PC-9 (cell line): ENCODE data around the gene RNF169. TPM values are rescaled to one million over a fixed set of nuclear protein-coding genes. Genes with fewer than 3 reads are reported as not detected.
A peak's percentile ranks its signal among the peaks of the same experiment; 100 is the strongest.

ENCODE experiments used
- BruUV-seq: library from RNA; stranded (reverse); fragments of 400-500 nt; replicated peaks from 2 replicates; lab custom pipeline; 2021; lab: Mats Ljungman, UMichigan
- CTCF ChIA-PET: fragments of 300-600 bp; sonication (Branson Sonifier 250); formaldehyde crosslinking; loops from one replicate; lab custom pipeline; 2022; ENCODE audit warnings: antibody characterized with exemption; lab: Charles Lee
- POLR2A ChIA-PET: fragments of 300-600 bp; sonication (Branson Sonifier 250); formaldehyde crosslinking; loops from one replicate; lab custom pipeline; 2022; ENCODE audit warnings: antibody characterized with exemption; ENCODE audit not compliant: unreplicated experiment; lab: Charles Lee
- DNase-seq, 2 experiments: peaks; one replicate each; pipeline versions ENCODE4 v3.0.0 to v3.0.0-alpha.2; 2015 to 2022; ENCODE audit warnings: mixed read lengths in 1 of 2
- H2AFZ ChIP-seq: fragments of 200-600 bp; sonication (generic); 2 replicates; pipeline ENCODE4 v1.8.1; 2017; ENCODE audit warnings: antibody characterized with exemption
- H3F3A ChIP-seq: fragments of 200-600 bp; sonication (generic); 2 replicates; pipeline ENCODE4 v1.8.1; 2017; ENCODE audit warnings: antibody characterized with exemption, mild to moderate bottlenecking, low read depth; ENCODE audit not compliant: insufficient read depth
- H3K27ac ChIP-seq: fragments of 200-600 bp; sonication (generic); 2 replicates; pipeline ENCODE4 v1.6.1; 2016; ENCODE audit warnings: mixed run types
- H3K27me3 ChIP-seq: fragments of 200-600 bp; sonication (generic); 2 replicates; pipeline ENCODE4 v1.6.1; 2016; ENCODE audit warnings: low read depth, mixed run types; ENCODE audit not compliant: insufficient read depth
- H3K36me3 ChIP-seq: fragments of 200-600 bp; sonication (generic); 2 replicates; pipeline ENCODE4 v1.6.1; 2016; ENCODE audit warnings: low read depth, mixed run types
- H3K4me1 ChIP-seq: fragments of 200-600 bp; sonication (generic); replicated peaks from 2 replicates; pipeline ENCODE4 v1.6.1; 2016; ENCODE audit warnings: mixed run types; ENCODE audit not compliant: insufficient read depth
- H3K4me2 ChIP-seq: fragments of 200-600 bp; sonication (generic); 2 replicates; pipeline ENCODE4 v1.6.1; 2017; ENCODE audit warnings: mixed run types
- H3K4me3 ChIP-seq: fragments of 200-600 bp; sonication (generic); 2 replicates; pipeline ENCODE4 v1.6.1; 2016; ENCODE audit warnings: mixed run types
- H3K79me2 ChIP-seq: fragments of 200-600 bp; sonication (generic); 2 replicates; pipeline ENCODE4 v1.6.1; 2017; ENCODE audit warnings: low read depth, mixed run types
- H3K9me2 ChIP-seq: fragments of 200-600 bp; sonication (generic); 2 replicates; pipeline ENCODE4 v1.8.1; 2017; ENCODE audit warnings: mild to moderate bottlenecking; ENCODE audit not compliant: insufficient read depth
- H3K9me3 ChIP-seq: fragments of 200-600 bp; sonication (generic); 2 replicates; pipeline ENCODE4 v1.8.1; 2016; ENCODE audit warnings: low read depth; ENCODE audit not compliant: insufficient read depth
- H4K20me1 ChIP-seq: fragments of 200-600 bp; sonication (generic); 2 replicates; pipeline ENCODE4 v1.8.1; 2017; ENCODE audit not compliant: insufficient read depth
- EZH2 ChIP-seq: fragments of 200-600 bp; sonication (generic); IDR thresholded peaks from 2 replicates; pipeline ENCODE4 v1.8.0; 2017; ENCODE audit warnings: antibody characterized with exemption, low read depth
- intact Hi-C: fragments of 100-400 bp; cut with micrococcal nuclease; formaldehyde crosslinking; loops from one replicate; pipeline ENCODE4 v1.10.0; 2022; ENCODE audit not compliant: unreplicated experiment
- microRNA-seq: library from miRNA; unstranded; fragments of <30 nt; microRNA quantifications from one replicate; pipeline ENCODE4 v1.2.0, GENCODE V29; 2021; ENCODE audit warnings: borderline number of aligned reads, borderline replicate concordance
- total RNA-seq: library from RNA; stranded (reverse); gene quantifications from 2 replicates; pipeline ENCODE4 v1.2.3, GENCODE V29; 2021
- TF ChIP-seq, protein P1 (sequence below): fragments of 200-600 bp; sonication (generic); conservative IDR thresholded peaks from 2 replicates; pipeline ENCODE4 v1.6.1; 2017; ENCODE audit warnings: mixed run types, antibody characterized with exemption, mild to moderate bottlenecking, moderate library complexity

RNF169 gene
- total RNA-seq, 1 experiment from 2014 or later: 36.5 TPM

- H3K27ac ChIP-seq: no peak overlapping the region
- peaks cover 9% of the 10 kb centered on the region; the same call in 1 of the 2 replicates for H3F3A ChIP-seq
- no peak for TF ChIP-seq EZH2
- TF ChIP-seq, protein P1, sequence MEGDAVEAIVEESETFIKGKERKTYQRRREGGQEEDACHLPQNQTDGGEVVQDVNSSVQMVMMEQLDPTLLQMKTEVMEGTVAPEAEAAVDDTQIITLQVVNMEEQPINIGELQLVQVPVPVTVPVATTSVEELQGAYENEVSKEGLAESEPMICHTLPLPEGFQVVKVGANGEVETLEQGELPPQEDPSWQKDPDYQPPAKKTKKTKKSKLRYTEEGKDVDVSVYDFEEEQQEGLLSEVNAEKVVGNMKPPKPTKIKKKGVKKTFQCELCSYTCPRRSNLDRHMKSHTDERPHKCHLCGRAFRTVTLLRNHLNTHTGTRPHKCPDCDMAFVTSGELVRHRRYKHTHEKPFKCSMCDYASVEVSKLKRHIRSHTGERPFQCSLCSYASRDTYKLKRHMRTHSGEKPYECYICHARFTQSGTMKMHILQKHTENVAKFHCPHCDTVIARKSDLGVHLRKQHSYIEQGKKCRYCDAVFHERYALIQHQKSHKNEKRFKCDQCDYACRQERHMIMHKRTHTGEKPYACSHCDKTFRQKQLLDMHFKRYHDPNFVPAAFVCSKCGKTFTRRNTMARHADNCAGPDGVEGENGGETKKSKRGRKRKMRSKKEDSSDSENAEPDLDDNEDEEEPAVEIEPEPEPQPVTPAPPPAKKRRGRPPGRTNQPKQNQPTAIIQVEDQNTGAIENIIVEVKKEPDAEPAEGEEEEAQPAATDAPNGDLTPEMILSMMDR: no peak
- no peak overlapping the region for H3K4me2 ChIP-seq
- intact Hi-C loops: no loop called here
- BruUV-seq: no TSS peak
- ChIA-PET POLR2A (no interaction called here), CTCF (no interaction called here)
- peaks cover 57% of the 10 kb centered on the region for H3K36me3 ChIP-seq
- no peak overlapping the region for H3K4me3 ChIP-seq
- no peaks in the 10 kb centered on the region for H3K4me1 ChIP-seq
- no peaks in the 10 kb centered on the region for H4K20me1 ChIP-seq
- no peak overlapping the region for H2AFZ ChIP-seq
- peaks cover 49% of the 10 kb centered on the region for H3K9me3 ChIP-seq
- no peaks in the 10 kb centered on the region for H3K9me2 ChIP-seq
- H3K27me3 ChIP-seq: no peaks in the 10 kb centered on the region
- no peak for DNase-seq
- no peaks in the 10 kb centered on the region for H3K79me2 ChIP-seq
Measured at GRCh38 chr11:74871037-74871436, 122.4 kb downstream of the RNF169 start.

DNA sequence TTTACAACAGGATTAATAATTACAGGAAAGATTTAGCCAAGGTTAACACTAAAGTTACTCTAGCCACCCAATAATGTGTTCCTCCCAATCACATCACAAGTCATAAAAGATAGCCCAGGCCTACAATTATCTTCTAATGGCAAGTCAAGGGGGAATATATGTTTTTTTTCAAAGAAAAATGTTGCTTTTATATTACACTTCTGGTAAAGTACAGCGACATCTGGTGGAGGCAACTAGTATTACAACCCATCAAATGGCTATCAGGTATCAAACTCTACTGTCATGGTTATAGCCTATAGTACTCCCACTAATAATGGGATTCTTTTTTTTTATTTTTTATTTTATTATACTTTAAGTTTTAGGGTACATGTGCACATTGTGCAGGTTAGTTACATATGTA is 128.5 kb downstream of the RNF169 start:
- no TSS peak for BruUV-seq
- CTCF ChIA-PET: no interaction called here
- POLR2A ChIA-PET: no interaction called here
- H3K27ac ChIP-seq: no peak overlapping the region
- TF ChIP-seq, protein P1: peak; percentile 83
- no peak for TF ChIP-seq EZH2
- peaks cover 27% of the 10 kb centered on the region for H3K36me3 ChIP-seq
- H3K4me1 ChIP-seq: no peaks in the 10 kb centered on the region
- no peak overlapping the region for H2AFZ ChIP-seq
- 0 out of 2 replicates have a peak overlapping the region, but pooled peaks have one; percentile 5 for H3K4me3 ChIP-seq
- H3K4me2 ChIP-seq: no peak overlapping the region
- no peaks in the 10 kb centered on the region for H3K9me2 ChIP-seq
- no peaks in the 10 kb centered on the region for H4K20me1 ChIP-seq
- no peaks in the 10 kb centered on the region for H3F3A ChIP-seq
- intact Hi-C loops: no loop called here
- no peaks in the 10 kb centered on the region for H3K79me2 ChIP-seq
- peaks cover 14% of the 10 kb centered on the region for H3K9me3 ChIP-seq
- DNase-seq: peak in 1 of 2 experiments; percentile 42
- no peaks in the 10 kb centered on the region for H3K27me3 ChIP-seq

Small RNAs within 50 kb of the gene (microRNA-seq; reads per million reads assigned to microRNA genes)
- not detected for gene MIR4696

Other genes with a start within 250 kb of the RNF169 start
- gene POLD3, start 156.3 kb upstream of the RNF169 start, total RNA-seq: 41.2 and 44.1 TPM in 2 replicates
- gene CHRDL2, start 17.4 kb upstream of the RNF169 start, total RNA-seq: not detected in 2 replicates
- 29.5 and 43.0 TPM in 2 replicates for gene XRRA1, start 200.2 kb downstream of the RNF169 start, total RNA-seq
- 122 and 175 TPM in 2 replicates for gene SPCS2, start 200.4 kb downstream of the RNF169 start, total RNA-seq
- gene NEU3, start 240.1 kb downstream of the RNF169 start, total RNA-seq: 9.9 and 11.8 TPM in 2 replicates